CD1c-positive myeloid dendritic cell (primary cell): ENCODE measurements around the gene KCNIP4.

Experiments used
- DNase-seq: peaks from one replicate; pipeline ENCODE4 v3.0.0-alpha.2; 2016; ENCODE audit errors: extremely low spot score

Gene KCNIP4

GRCh38 chr4:21688596-21689265 is 259.8 kb downstream of the KCNIP4 start:
- no peak for DNase-seq

GRCh38 chr4:21685911-21686310 is 262.7 kb downstream of the KCNIP4 start:
- no peak for DNase-seq

DNA sequence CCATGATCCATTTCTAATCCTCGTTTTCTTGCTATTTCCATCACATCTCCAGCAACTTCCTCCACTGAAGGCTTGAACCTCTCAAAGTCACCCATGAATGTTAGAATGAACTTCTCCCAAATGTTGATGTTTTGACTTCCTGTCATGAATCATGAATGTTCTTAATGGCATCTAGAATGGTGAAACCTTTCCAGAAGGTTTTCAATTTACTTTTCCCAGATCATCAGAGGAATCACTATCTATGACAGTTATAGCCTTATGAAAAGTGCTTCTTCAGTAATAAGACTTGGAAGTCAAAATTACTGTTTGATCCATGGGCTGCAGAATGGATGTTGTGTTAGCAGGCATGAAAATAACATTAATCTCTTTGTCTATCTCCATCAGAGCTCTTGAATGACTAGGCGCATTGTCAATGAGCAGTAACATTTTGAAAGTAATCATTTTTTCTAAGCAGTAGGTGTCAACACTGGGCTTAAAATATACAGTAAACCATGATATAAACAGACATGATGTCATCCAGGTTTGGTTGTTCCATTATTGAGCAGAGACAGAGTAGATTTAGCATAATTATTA is 268.2 kb downstream of the KCNIP4 start:
- DNase-seq = no peak

DNA sequence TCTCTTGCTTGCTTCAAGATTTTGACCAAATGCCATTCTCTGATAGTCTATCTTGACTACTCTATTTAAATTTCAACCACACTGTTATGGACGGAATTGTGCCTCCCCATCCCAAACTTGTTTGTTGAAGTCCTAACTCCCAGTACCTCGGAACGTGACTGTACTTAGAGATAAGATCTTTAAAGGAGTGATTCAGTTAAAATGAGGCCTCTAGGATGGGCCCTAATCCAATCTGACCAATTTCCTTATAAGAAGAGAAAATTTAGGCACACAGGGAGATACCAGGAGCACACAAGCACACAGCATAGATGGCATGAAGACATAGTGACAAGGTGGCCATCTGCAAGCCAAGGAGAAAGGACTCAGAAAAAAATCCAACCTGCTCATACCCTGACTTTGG is 269.9 kb downstream of the KCNIP4 start:
- DNase-seq = no peak

- DNase-seq = no peak
Observed at GRCh38 chr4:21677173-21677572, 271.4 kb downstream of the KCNIP4 start.

GRCh38 chr4:21664355-21664754 is 284.2 kb downstream of the KCNIP4 start:
- DNase-seq = no peak

- no peak for DNase-seq
Observed at GRCh38 chr4:21656832-21657231, 291.7 kb downstream of the KCNIP4 start.

GRCh38 chr4:21655031-21655430 is 293.5 kb downstream of the KCNIP4 start:
- no peak for DNase-seq

DNA sequence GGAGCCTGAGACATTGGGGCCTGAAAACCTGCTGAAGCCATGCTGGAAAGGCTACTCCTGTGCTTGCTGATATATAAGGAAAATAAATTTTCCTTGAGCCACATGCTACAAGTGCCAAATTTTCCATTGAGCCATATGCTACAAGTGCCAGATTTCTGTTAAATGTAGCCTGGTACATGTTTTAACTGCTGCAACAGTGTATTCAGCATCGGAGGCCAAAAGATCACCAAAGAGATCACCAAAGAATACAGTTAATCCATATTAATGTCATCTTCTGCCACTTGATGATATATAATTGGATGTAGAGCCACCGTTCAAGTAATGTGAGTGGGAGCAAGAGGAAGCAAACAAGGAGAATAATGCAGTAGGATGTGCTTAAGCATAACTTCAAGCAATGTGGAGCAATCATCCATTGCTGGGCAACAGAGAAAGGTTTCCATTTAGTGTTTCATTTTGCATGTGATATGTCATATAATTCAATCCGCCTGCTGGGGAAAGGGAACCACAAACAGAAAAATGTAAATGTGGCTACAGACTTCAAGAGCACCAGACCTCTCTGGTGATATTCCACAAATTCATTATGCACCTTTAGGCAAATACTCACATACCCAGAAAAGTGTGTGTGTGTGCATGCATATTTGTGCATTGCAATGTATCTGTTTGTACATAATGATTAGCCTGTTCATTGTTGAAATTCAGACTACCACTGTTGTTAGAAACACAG is 295.9 kb downstream of the KCNIP4 start:
- DNase-seq = no peak

GRCh38 chr4:21649391-21650090 is 299.0 kb downstream of the KCNIP4 start:
- DNase-seq = no peak

DNA sequence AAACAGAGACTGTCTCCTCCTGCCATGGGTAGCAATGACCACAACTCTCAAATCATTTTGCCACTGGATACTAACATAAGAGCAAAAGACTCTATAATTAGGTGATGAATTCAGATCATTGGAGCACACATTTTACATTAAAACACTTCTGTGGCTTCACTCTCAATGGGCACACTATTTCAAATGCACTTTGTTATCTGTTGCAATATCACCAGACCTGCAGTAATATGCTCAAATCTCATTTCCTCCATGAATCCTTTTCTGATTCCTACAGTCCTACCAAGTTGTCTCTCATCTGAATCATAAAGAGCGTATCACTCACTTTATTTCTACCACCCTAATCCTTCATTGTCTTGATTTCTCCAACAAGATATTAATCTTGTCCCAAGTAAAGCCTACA is 302.8 kb downstream of the KCNIP4 start:
- DNase-seq = no peak

DNA sequence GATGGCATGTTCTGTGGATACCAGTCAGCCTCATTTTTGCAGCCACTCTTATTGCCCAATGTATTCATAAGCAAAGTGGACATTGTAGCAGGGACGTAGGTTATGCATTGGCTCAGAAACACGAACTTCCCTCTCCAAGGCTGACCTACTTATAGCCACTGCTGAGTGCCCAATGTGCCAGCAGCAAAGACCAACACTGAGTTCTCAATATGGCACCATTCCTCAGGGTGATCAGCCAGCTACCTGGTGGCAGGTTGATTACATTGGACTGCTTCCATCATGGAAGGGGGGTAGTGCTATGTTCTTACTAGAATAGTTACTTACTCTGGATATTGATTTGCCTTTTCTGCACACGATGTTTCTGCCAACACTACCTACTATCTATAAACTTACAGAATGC is 306.9 kb downstream of the KCNIP4 start:
- DNase-seq = no peak

DNA sequence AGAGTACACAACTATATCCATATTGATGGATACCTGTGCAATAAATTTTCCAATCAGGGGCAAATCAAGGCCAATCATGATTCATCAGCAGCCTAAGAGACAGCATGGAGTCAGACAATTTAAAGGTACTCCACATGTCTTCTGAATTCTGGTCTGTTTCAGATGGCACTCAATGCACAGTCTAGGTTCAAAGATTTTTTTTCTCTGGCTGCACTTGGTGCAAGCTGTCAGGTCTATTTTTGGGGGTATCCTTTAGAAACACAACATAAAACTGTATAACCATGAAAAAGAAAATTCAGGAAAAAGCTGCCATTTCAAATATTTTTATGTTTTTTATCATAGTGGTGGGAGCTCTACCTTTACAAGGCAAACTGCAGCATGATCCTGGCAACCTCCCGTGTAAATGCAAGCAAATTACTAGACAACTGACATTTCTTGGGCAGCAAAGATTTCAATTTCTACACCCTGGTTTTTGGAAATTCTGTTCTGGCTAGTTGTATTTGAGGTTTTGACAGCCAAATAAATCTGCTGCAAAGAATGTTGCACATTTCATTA is 310.3 kb downstream of the KCNIP4 start:
- no peak for DNase-seq

DNA sequence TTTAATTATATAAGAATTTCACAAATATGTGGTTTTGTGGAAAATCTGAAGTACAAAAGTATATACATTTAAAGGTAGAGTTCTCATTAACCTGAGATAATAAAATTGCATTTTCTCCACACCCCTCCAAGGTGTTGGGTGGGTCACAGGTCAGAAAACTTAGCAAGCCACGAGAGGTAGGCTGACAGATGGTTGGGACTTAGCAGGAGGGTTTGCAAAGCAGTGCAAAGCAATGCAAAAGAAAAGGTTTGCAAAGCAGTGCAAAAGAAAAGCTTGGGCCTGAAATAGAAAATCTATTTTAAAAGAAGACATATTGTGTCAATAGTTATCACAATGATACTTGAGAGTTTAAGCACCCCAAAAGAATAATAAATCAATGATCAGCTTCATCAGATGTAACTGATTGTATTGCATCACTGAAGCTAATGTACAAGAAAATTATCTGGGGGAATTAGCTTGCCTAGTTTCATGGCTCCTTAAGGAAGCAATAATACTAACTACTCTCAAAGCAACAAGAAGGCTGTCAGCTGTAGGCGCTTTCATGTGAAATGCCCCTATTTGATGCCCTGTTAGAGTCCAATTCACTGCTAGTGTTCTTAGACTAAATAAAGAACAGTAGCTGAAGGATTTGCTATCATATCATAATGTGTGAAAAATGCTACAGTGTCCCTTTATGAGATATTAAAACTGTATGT is 319.5 kb downstream of the KCNIP4 start:
- no peak for DNase-seq

DNA sequence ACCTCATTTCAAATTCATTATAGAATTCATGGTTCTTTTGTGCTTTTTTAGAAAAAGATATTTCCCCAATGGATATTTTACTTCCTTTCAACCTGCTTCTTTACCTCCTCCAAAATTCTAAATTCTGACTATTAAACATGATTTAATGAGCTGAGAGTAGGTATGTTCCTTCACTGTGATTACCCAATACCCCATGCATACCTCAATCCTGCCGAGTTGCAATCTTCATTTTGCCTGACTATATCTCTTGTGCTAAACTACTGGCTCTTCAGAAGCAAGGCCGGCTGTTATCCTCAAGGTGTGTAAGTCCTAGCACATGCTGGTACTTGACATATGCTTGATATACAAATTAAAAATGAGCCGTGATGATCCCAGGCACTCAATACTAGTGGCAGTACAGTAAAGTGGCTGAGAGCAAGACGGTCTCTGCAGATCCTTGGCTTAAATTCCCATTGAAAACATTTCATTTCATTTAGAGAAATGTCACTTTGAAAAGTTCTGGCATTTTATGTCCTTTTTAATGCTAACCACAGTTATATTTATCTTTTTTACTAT is 320.4 kb downstream of the KCNIP4 start:
- DNase-seq = no peak

DNA sequence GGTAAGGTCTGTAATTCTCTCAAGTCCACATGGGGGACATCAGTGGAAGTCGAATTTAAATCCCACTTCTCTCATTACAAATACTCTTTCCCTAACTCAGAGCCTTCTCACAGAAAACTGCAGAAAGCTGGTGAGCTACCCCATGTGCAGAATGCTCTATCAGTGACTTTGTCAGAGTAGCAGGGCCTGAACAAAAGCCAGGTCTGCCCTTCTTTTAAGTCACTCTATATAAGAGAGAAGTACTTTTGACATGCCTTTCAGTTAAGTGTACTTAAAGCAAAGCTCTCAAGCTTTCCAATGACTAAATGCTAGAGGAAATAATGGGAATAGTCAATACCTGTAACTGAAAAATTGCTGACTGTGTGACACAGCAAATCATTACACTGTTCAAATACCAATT is 323.1 kb downstream of the KCNIP4 start:
- no peak for DNase-seq

- no peak for DNase-seq
Observed at GRCh38 chr4:21605006-21605405, 343.6 kb downstream of the KCNIP4 start.

- DNase-seq = no peak
Observed at GRCh38 chr4:21596521-21596920, 352.1 kb downstream of the KCNIP4 start.

DNA sequence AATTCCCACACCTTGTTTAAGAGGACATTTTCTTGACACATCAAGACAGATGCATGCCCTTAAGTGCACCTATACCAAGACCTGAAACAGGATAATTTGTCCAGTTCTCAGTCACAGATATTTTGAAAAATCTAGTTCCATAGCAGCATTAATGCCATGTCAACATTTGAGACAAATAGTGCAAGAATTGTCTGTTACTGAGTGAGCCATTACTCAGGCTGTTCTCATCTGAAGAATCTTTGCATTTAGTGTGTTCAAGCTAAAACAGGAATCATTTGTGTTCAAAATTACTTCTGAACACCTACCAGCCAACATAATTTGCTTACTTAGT is 354.9 kb downstream of the KCNIP4 start:
- no peak for DNase-seq

GRCh38 chr4:21592970-21593670 is 355.5 kb downstream of the KCNIP4 start:
- DNase-seq = no peak

GRCh38 chr4:21577056-21577455 is 371.5 kb downstream of the KCNIP4 start:
- DNase-seq = no peak
